Islet precursor cell (in vitro differentiated cells): ENCODE data around the gene TSPO.

ENCODE experiments used
- DNase-seq: peaks from one replicate; pipeline ENCODE4 v3.0.0-alpha.2; 2018

The TSPO gene

DNA sequence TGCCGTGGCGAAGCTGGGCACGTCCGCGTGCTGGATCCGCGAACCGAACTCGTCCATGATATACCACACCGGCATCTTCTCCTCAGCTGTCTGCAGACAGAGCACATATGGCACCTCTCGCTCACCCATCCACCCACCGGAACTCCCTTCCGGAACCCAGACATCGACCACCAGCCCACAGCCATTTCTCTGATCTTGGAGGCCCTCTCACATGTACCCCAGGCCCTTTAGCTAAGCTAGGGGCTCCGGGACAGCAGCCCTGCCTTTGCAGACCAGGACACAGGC is 28.5 kb downstream of the TSPO start:
- DNase-seq: no peak

DNA sequence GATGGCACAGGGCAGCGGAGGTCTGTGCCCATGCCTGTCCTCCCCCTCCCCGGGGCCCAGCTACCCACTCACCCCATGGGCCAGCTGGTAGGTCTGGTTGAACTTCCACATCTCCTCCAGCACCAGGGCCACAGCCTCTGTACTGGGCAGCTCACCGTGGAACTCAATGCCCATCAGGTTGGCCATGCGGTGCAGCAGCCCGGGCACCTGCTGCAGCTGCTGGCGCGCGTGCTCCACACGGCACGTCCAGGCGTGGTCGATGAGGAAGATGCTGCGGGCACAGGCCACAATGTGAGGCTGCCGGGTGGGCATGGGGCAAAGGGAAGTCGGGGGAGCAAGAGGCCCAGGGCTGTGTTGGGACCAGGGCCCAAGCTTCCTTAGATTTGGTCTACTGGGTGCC is 29.3 kb downstream of the TSPO start:
- DNase-seq: no peak

DNA sequence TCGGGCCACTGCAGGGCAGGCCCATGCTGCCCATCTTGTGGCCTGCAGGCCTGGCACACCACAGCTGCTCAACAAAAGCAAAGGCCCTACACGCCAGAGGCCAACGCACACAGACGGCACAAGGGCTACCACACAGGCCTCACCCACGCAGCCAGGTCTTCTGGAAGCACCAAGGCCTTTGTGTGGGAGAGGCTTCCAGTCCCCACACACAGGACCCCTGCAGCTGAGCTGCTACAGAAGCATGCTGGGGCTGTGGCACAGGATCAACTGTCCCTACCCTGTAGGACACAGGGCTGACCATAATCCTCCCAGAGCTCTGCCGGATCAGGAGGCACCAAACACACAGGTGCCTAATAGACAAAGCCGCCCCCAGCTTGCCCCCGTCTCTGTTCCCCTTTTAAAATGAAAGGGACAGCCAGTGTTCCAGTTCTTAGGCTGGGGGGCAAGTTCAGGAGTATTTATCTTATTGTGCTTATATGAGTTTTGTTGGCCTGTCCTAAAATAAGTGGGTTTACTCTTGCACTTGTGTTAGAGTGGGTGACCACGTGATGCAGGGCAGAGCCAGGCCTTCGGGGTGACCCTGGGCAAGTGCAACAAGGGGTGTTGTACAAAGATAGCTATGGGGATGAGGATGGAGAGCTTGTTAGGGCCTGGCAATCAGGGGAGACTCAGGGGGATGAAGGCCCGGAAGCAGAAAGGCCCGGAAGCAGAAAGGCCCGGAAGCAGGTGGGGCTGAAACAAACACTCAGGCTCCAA is 30.1 kb downstream of the TSPO start:
- DNase-seq: no peak

DNA sequence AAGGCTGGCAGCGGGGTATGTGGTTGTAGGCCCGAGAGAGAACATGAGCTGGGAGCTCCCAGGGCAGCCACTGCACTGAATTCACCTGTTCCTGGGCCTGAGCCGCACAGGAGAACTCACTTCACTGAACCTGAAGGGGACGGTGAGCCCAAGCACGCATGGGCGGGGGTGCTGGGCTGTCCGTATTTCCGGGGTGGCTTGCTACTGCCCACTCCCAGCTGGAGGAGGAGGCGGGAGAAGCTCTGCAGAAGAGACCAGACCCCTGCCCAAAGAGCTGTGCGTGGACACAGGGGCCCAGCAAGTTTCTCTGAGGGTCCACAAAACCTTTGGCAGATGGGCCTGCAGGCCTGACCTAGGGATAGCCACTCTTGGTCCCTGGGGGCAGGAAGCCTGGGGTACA is 30.8 kb downstream of the TSPO start:
- DNase-seq: no peak

DNA sequence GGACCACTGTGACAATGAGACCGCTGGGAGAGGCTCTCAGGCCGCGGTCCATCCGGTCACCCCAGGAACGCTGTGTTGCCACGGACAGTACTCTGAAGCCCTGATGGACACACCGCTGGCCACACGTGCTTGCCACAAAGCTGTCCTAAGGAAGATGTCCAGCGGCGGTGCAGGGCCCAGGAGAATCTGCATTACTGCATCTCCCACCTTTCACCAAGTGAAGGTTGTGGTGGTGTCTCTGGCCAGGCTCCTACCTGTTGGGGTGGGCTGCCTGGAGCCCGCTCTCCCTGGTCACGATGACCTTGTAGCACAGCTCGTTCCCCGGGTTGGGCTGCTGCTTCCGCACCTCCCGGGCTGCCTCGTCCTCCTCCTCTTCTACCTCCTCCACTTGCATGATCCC is 31.4 kb downstream of the TSPO start:
- no peak for DNase-seq

DNA sequence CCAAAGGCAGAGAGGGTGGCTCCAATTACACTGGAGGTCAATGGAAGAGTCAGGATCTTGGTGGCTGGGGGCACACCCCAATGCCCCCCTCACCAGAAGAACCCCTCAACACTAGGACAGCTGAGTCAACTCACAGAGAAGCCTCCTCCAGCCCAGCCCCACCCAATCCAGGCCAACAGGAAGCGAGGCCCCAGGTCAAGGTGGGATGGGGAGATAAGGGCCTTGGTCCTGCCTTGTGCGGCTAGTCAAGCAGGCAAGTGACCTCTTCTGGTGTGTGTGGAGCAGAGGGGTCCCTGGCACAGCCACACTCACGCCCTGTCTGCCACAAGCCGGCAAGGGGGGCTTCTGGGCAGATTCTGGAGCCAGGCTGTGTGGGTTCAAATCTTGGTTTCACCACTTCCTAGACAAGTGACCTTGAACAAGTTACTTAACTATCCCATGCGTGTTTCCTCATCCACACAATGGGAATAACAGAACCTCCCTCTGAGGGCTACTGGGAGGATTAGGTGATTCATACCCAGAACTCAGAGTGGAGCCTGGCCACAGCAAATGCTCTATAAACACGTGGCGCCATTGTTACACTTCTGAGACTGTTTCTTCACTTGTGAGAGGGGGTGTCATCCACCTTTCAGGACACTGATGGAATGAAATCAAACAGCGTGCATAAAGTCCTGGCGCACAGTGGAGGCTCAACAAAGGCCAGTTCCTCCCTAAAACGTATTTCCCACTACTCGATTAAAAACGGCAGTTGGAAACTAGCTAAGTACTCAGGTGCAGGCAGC is 32.3 kb downstream of the TSPO start:
- DNase-seq: no peak

DNA sequence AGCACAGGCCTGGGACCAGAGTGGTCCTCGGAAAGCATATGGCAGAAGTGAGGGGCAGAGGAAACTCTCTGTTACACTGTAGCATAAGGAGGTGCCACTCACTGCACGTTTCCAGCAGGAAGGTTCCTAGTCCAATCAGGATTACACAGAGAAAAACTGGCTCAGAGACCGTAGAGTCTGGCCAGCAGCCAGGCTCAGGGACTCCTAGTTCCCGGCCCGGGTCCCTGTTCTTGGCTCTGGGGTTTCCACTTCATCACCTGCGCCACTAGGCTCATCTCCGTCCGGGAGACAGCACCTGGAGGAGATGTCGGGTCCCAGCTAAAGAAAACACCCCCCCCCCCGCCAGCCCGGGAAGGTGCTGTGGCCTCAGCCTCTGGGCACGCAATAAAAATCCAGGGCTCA is 34.5 kb downstream of the TSPO start:
- DNase-seq: no peak

DNA sequence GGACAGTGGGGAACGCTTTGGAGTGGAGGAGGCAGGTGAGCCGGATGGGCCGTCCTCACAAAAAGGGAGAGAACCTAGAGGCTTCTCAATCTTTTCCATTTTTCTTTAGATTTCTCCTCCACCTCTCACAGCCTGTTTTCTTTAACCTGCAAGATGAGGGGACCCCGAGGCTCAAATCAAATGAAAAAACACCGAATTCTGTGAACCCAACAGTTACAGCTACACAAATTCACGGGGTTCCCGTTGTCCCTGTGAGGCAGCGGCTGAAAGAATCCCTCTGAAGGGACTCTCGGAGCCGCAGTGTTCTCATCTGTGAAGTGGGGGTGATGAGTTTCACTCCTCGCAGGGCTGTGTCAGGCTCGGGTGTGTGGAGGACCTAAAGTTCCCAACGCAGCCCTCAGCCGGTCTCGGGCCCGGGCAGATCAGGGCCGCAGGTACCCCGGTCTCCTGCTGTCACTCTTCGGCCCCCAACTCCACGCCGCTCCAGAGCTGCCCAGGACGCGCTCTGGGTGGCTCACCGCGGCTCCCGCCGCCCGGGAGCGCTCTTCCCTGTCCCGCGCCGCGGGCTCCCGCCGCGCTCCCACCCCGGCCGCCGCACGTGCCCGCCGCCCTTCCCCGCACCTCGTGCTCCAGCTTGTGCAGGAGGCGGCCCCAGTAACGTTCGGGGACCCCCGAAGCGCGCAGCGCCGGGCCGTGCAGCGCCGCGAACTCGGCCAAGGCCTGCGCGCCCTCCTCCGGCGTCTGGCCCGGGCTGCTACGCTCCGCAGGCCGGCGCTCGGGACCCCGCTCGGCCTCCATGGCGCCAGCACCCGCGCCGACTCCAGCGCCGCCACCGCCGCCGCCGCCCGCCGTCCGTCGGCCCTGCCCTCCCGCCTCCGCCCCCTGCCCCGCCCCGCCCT is 35.2 kb downstream of the TSPO start, which contains the start of gene TTLL12:
Gene TTLL12 (minus strand): TSS at position 863 of the 899 bp plus-strand sequence. CDS start 65 bp downstream, at position 798.
- peak; percentile 78 for DNase-seq

DNA sequence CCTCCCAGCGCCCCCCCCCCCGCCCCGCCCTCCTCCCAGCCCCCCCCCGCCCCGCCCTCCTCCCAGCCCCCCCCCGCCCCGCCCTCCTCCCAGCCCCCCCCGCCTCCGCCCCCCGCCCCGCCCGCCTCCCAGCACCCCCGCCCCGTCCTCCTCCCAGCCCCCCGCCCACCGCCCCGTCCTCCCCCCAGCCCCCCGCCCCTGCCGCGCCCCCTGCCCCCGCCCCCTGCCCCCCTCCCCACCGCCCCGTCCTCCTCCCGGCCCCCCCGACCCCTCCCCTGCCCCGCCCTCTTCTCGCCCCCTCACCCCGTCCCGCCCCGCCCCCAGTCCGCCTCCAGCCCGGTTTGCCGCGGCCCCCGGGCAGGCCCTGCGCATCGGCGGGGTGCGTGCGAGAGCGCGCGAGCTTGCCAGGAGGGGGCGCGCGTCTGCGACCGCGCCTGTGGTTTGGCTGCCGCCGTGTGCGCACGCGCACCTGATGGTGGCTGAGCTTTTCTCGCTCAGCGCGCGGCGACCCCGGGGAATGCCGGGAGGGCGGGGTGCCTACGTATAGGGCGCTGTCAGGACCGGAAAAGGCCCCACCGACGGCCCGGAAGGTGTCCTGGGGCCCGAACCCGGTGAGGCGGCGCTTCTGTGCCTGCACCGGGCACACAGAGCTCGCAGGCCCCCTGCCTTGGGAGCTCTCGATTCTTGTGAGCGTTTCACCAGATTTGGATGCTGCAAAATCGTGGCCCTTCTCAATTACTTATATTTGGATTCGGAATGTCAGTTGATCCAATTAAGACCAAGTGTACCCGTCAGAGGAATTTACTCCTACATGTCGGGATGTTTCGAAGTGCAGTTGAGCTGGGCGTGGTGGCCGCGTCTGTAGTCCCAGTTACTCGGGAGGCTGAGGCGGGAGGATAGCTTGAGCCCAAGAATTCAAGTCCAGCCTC is 36.1 kb downstream of the TSPO start:
- DNase-seq: peak; percentile 97

DNA sequence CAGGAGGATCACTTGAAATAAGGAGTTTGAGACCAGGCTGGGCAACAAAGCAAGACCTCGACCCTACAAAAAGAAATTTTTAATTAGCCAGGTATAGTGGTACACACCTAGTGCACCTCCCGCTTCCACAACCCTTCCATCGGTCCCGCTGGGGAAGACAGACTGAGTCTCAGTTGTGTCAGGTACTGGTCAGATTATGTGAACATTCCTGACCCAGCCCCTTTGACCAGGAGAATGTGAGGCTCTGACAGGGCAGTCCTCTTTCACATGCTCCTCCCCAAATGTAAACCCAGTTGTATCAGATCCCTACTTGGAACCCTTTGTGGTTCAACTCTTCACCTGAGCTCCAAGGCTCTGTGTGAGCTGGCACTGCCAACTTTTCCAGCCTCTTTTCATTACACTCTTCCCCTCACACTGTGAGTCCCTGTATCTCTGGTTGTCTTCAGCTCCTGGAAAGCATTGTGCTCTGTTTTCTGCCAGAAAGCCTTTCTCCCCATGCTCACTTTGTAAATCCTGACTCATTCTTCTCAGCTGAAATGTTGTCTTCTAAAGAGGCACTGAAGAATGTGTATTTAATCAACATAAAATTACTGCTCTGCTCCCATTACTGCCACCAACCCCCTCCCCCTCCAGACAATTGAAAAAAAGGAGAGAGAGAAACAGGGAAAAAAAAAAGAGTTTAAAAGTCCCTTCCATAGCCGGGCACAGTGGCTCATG is 37.6 kb downstream of the TSPO start:
- no peak for DNase-seq

DNA sequence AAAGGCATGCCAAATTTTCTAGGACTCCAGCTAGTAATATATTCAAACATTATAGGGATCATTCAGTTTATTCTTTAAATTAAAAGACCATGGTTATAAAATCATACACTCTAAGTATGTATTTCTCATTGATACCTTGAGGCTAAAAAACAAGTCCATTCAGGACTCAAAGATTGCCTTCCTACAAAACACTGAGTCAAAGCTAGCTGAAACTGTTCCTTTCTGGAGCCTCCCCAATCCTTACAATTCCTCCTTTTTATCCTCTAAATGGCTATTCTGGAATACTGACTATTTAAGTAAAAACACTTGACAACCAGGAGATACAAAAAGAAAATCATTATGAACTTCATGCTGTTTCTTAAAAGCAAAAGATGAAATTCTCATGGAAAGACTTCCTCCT is 40.5 kb downstream of the TSPO start:
- no peak for DNase-seq

DNA sequence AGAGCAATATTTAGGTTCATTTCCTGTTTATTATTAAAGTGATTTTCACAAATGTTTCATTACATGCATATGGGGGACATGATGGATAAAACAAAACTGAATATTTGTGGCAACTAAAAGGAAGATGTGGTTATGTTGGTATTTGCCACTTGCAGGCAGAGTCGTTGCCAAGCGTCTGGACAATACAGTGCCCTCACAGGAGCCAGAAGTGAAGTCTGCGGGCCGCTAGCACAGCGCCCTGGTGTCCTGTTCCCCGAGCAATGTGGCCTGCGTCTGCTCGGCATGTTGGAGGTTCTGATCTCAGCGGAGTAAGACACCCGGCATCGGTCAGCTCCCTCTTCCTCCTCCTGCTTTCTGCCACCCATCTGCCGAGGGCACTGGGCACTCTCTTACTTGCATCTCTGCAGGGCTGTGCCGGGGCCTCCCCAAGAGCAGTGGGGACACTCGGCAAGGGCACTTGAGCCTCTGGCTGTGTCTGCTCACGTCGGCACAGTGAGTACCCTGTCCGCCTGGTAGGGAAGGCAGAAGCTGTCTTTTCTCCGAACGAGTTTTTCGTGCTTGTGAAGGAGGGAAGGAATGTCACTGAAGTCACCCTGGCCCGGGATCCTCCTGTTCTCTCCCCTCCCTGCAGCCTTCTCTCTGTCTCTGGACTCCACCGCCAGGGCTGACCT is 46.0 kb downstream of the TSPO start:
- no peak for DNase-seq

DNA sequence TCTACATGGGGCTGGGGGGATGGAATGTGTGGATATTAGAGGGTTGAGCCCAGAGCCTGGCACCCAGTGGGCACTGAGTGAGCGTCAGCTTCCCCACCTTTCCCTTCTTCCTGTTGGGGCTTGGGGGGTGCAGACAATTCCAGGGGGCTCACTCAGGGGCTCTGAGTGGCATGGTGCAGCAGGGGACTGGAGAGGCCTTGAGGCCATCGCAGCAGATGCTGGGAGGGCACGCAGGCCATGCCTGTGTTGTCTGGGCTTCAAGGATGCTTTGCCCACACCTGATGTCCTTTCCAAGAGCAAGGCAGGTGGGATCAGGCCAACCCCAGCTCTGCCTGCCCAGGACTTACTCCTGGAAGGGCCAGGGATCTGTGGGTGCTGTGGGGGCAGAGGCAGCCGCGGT is 46.8 kb downstream of the TSPO start:
- DNase-seq: no peak

DNA sequence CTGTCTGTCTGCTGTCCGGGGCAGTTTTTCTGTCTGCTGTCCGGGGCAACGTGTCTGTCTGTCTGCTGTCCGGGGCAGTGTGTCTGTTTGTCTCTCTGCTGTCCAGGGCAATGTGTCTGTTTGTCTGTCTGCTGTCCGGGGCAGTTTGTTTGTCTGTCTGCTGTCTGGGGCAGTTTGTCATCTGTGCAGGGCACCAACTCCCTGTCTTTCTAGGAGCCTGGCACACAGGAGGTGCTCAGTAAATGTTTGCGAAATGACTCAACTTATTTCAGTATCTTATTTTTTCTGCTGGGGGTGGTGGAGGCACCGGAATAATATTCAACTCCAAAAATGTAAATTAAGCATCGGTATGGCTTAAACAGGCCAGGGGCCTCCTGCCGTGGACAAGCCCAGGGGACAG is 47.6 kb downstream of the TSPO start:
- DNase-seq: no peak

DNA sequence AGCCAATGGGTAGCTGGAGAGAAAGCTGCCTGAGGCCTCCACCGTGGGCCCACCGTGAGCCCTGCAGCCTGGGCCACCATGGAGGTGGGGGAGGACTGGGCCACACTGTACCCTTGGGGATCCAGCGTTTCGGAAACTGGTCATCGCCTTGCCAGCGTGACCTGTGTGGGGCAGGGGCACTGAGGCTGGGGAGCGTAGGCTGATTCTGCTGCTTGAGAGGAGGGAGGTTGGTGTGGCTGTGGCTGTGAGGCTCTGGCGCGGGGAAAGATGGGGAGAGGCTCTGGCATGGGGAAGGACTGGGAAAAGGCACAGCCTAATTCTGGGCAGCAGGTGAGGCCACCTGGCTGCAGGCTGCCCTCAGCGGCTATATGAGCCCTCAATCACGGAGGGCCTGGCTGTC is 48.2 kb downstream of the TSPO start:
- no peak for DNase-seq

DNA sequence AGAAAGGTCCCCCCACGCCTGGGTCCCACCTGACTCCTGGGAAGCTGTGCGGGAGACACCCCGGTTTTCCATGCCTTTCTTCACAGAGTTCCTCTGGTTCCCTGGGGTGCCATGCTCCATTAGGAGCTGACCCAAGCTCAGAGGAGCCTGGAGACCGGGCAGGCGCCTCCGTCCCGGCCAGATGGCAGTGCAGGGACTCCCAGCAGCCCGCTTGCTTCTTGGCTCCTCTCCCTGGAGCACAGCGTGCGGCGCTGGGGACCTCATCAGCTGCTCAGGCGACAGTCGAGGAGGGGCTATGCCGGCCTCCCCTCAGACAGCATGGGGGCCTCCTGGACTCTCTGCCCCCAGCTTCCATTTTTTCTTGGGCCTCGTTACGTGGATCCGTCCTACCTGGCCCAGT is 48.7 kb downstream of the TSPO start:
- DNase-seq: no peak

DNA sequence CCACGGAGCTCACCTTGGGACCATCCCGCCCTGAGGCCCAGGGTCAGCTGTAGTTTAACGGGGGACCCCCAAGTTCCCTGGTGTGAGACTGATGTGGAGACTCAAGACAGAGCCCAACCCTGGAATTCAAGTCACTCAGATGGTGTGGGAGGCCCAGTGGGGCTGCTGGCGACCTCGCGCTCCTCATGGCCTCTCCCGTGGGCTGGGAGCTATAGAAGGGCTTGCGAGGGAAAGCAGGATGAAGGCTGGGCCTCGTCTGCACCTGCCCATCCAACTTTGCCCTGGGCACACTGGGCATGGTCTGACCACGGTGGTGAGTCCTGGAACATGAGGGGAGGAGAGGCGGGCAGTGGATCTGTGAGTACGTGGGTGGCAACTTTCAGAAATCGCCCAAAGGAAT is 49.2 kb downstream of the TSPO start:
- no peak for DNase-seq

DNA sequence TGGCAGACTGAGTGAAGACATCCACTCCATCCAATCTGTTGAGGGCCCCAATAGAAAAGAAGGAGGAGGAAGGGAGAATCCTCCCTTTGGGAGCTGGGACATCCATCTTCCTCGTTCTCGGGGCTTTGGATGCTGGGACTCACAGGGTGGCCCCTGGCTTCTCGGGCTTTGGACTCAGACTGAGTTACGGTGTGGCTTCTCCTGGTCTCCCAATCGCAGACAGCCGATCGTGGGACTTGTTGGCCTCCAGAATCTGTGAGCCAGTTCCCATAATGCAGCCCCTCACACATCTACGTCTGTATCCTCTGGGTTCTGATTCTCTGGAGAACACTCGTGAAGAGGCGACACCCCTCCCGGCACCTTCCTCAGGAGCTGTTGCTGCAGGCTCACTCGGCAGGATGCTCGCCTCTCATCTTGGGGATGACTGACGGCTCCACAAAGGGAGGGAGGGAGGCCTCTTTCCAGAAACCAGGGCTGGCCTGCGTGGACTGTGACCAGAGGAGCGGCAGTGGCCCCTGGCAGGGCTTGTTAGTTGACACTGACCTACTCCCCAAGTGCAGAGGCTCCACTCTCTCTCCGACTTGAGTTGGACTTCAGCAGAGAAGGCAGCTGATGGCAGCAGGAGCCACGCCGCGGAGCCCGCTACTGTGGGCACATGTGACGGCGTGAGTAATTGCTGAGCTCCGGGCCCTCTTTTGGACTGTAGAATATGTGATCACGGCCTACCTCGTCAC is 50.3 kb downstream of the TSPO start:
- DNase-seq: no peak

DNA sequence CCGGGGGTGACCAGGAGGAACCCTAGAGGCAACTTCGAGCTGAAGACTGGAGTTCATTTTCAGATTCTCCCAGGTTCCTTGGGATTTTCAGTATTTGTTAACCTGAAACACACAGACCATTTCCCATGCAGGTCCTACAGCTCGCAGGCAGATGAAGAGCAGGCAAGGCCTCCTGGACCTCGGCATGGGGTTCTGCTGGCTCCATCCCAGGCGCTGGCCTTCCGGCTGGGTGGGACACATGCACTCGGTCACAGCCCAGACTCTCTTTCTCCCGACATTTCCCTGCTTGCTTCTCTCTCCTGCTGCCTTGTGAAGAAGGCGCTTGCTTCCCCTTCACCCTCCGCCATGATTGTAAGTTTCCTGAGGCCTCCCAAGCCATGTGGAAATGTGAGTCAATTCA is 51.0 kb downstream of the TSPO start:
- DNase-seq: no peak

DNA sequence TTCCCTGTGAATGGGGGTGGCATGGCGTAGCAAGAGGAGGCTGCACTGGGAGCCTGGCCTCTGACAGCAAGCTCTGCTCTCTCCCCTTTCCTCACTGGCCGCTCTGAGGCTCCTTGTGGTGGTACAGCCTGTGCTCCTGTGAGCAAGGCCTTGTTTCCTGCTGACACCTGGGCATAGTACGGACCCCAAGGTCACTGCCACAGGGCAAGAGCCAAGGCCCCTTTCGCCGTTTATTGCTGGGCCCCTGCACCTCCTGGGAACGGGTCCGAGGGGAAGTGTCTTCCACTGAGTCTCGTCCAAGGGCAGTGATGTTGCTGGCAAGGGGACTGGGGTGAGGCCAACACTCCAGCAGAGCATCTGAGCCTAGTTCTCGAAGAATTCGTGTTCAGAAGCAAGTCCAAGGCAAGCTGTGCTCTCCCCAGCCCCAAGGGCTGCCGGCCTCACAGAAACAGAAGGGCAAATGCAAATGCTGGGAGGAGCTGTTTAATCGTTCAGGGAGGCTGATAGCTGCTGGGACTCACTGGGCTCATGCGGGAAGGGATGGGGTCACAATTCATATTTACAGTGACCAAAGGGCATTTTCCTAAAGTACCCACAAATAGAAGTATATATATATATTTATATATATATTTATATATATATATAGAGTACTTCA is 51.5 kb downstream of the TSPO start:
- no peak for DNase-seq
